A549 (cell line): ENCODE data around the gene MBNL2. TPM values are rescaled to one million over a fixed set of nuclear protein-coding genes. Genes with fewer than 3 reads are reported as not detected.
"Not testable (repeated sequence)": the region's sequence is repeated elsewhere in the genome, so short reads cannot be mapped to it uniquely, and the experiment has no call there.

Source experiments
- ATAC-seq, 2 experiments: fragments of 200-7000 bp in 1 of 2; fragments of >200 bp in 1 of 2; cut with Nextera tagmentation in 1 of 2; cut with Tn5 transposase in 1 of 2; 3 replicates each; pipeline versions ENCODE4 v1.8.0 to v1.9.1; 2018 to 2020; ENCODE audit warnings: mild to moderate bottlenecking in 1 of 2, moderate library complexity in 1 of 2
- CTCF ChIA-PET: fragments of 300-600 bp; sonication (Branson Sonifier 250); formaldehyde crosslinking; extraction: SDS; loops from one replicate; lab custom pipeline; 2021; ENCODE audit warnings: antibody characterized with exemption, inconsistent platforms; lab: Yijun Ruan, JAX
- POLR2A ChIA-PET: fragments of 350-600 bp; formaldehyde crosslinking; extraction: SDS; loops from one replicate; lab custom pipeline; 2021; ENCODE audit warnings: antibody characterized with exemption, inconsistent platforms; lab: Yijun Ruan, JAX
- DNase-seq, 2 experiments: peaks; one replicate each; pipeline versions ENCODE4 v3.0.0 to v3.0.0-alpha.2; 2011 to 2016; ENCODE audit warnings: low read depth in 1 of 2, low spot score in 1 of 2
- FAIRE-seq: peaks from 2 replicates; lab custom pipeline; 2011; peaks lifted over from hg19 to GRCh38; lab: Jason Lieb, UNC
- H3K27ac ChIP-seq, 2 experiments: fragments of >200 bp; sonication (Bioruptor Twin); formaldehyde crosslinking; 3 replicates each; pipeline ENCODE4 v1.5.1; 2016 to 2017
- H3K4me1 ChIP-seq: fragments of >200 bp; sonication (Bioruptor Twin); formaldehyde crosslinking; 3 replicates; pipeline ENCODE4 v1.6.1; 2016
- H3K4me2 ChIP-seq: fragments of >200 bp; sonication (Bioruptor Twin); formaldehyde crosslinking; 3 replicates; pipeline ENCODE4 v1.6.1; 2016
- H3K4me3 ChIP-seq: fragments of >200 bp; sonication (Bioruptor Twin); formaldehyde crosslinking; 3 replicates; pipeline ENCODE4 v1.5.1; 2016
- H3K9me3 ChIP-seq: fragments of >200 bp; sonication (Bioruptor Twin); formaldehyde crosslinking; 3 replicates; pipeline ENCODE4 v1.6.1; 2016
- CBX2 ChIP-seq: fragments of 200-600 bp; sonication (generic); IDR thresholded peaks from 2 replicates; pipeline ENCODE4 v1.6.1; 2016; ENCODE audit warnings: low read depth, mild to moderate bottlenecking, borderline replicate concordance
- CBX8 ChIP-seq: fragments of 200-600 bp; sonication (generic); IDR thresholded peaks from 2 replicates; pipeline ENCODE4 v1.6.1; 2016
- EHF ChIP-seq: fragments of 250-450 bp; sonication (Bioruptor Pico); IDR thresholded peaks from 2 replicates; pipeline ENCODE4 v1.5.0; 2020; ENCODE audit warnings: mild to moderate bottlenecking
- EP300 ChIP-seq, 2 experiments: fragments of >200 bp; sonication (Bioruptor Twin); formaldehyde crosslinking; IDR thresholded peaks; 2 replicates in 1 of 2; 3 replicates in 1 of 2; pipeline ENCODE4 v1.6.1; 2016 to 2017
- ESRRA ChIP-seq: fragments of 150-350 bp; IDR thresholded peaks from 2 replicates; pipeline ENCODE4 v1.6.1; 2014; ENCODE audit warnings: mild to moderate bottlenecking, low read length, borderline replicate concordance
- FOSL2 ChIP-seq, 2 experiments: fragments of 450-650 bp in 1 of 2; fragments of >200 bp in 1 of 2; sonication (Bioruptor Twin) in 1 of 2; formaldehyde crosslinking; IDR thresholded peaks; 2 replicates each; pipeline versions ENCODE4 v1.5.0 to v1.6.1; 2016 to 2020; ENCODE audit warnings: mild to moderate bottlenecking in 1 of 2, moderate library complexity in 1 of 2
- GATA3 ChIP-seq: IDR thresholded peaks from 2 replicates; pipeline ENCODE4 v1.6.1; 2012; ENCODE audit warnings: borderline replicate concordance
- HDAC2 ChIP-seq: fragments of 200-600 bp; sonication (generic); IDR thresholded peaks from 2 replicates; pipeline ENCODE4 v1.6.1; 2016
- MAFK ChIP-seq: fragments of 450-650 bp; IDR thresholded peaks from 2 replicates; pipeline ENCODE4 v1.6.1; 2014; ENCODE audit not compliant: partially characterized antibody
- NFE2L2 ChIP-seq: fragments of 150-350 bp; conservative IDR thresholded peaks from 2 replicates; pipeline ENCODE4 v1.6.1; 2014; ENCODE audit warnings: low read length
- PHF8 ChIP-seq: fragments of 200-600 bp; sonication (generic); IDR thresholded peaks from 2 replicates; pipeline ENCODE4 v1.6.1; 2016; ENCODE audit warnings: low read depth, mild to moderate bottlenecking, antibody characterized with exemption, moderate library complexity, borderline replicate concordance
- POLR2A ChIP-seq: IDR thresholded peaks from 2 replicates; pipeline ENCODE4 v1.6.1; 2012; ENCODE audit warnings: mild to moderate bottlenecking, low read length
- POLR2AphosphoS2 ChIP-seq: conservative IDR thresholded peaks from 2 replicates; pipeline ENCODE4 v1.6.1; 2012; ENCODE audit warnings: low read length, improper control_type of control experiment, inconsistent platforms
- RAD21 ChIP-seq, 2 experiments: fragments of >200 bp in 1 of 2; sonication (Bioruptor Twin) in 1 of 2; formaldehyde crosslinking in 1 of 2; IDR thresholded peaks in 1 of 2; conservative IDR thresholded peaks in 1 of 2; 2 replicates in 1 of 2; 3 replicates in 1 of 2; pipeline ENCODE4 v1.6.1; 2012 to 2018; ENCODE audit warnings: inconsistent platforms in 1 of 2
- RCOR1 ChIP-seq: fragments of 150-350 bp; IDR thresholded peaks from 2 replicates; pipeline ENCODE4 v1.6.1; 2014; ENCODE audit warnings: antibody characterized with exemption, low read length, low read depth
- RFX5 ChIP-seq: fragments of 450-650 bp; IDR thresholded peaks from 2 replicates; pipeline ENCODE4 v1.7.1; 2014; ENCODE audit warnings: antibody characterized with exemption, mild to moderate bottlenecking, moderate library complexity
- TFCP2L1 ChIP-seq: fragments of 250-450 bp; sonication (Bioruptor Pico); IDR thresholded peaks from 2 replicates; pipeline ENCODE4 v1.5.0; 2021; ENCODE audit warnings: mild to moderate bottlenecking
- ZC3H11A ChIP-seq: fragments of 450-650 bp; IDR thresholded peaks from 2 replicates; pipeline ENCODE4 v1.6.1; 2014; ENCODE audit warnings: antibody characterized with exemption, mild to moderate bottlenecking
- ZFP36 ChIP-seq: fragments of 450-650 bp; IDR thresholded peaks from 2 replicates; pipeline ENCODE4 v1.6.1; 2014; ENCODE audit warnings: borderline replicate concordance; ENCODE audit not compliant: partially characterized antibody
- ZNF302 ChIP-seq: fragments of 250-450 bp; sonication (Bioruptor Pico); IDR thresholded peaks from 2 replicates; pipeline ENCODE4 v1.9.0; 2021; ENCODE audit warnings: inconsistent platforms, mild to moderate bottlenecking, moderate library complexity
- WGBS: methylation state at CpG from one replicate; pipeline ENCODE4 v1.1.6; 2017; ENCODE audit errors: missing lambda C conversion rate; 5-methylcytosine and 5-hydroxymethylcytosine counted together
- polyA plus RNA-seq, 4 experiments: library from polyadenylated mRNA; depleted of rRNA in 3 of 4; stranded (reverse); fragments of >200 nt; fragmentation: RNase III in 1 of 4; extraction: RNeasy Plus Mini Kit Qiagen cat#74134 plus additional on column Dnase treatment in 1 of 4; gene quantifications; 2 replicates in 3 of 4; 3 replicates in 1 of 4; pipeline ENCODE4 v1.2.3, GENCODE V29; 2011 to 2017
- TF ChIP-seq, protein P1 (sequence below): fragments of 150-350 bp; IDR thresholded peaks from 2 replicates; pipeline ENCODE4 v1.6.1; 2014; ENCODE audit warnings: low read depth, mild to moderate bottlenecking, low read length

The MBNL2 gene
- polyA plus RNA-seq, 2 of the 4 experiments (the other 2 are of a cell fraction), result 18.7 to 20.6 TPM

DNA sequence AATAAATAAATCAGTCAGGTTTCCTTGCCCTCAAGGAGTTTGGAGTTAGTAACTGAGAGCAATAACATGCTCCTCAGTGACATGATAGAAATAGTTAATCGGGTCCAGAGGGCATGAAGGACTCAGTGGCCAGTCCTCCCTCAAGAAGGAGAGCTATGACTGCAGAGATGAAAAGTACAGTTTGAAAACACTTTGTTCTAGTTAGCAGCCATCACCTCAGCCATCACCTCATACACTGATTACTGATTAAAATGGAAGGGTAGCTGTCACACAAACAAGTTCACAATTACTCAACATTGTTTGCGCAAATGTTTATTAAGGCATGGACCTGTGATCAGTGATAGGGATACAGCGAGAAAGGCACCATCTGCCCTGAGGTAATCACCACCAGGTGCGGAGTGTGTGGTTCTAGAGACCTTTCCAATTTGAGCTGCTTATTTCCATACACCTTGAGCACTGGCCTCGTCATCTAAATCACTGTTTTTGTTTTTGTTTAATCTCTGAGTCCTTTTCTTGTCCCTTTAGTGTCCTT, 126.5 kb downstream of the MBNL2 start:
- FAIRE-seq (no peak), ATAC-seq (no peak), DNase-seq (no peak)
- ChIA-PET POLR2A (no interaction called here), CTCF (interaction anchor here (1.2 to 1.5 kb wide), 3 partner anchors 11 to 238 kb away, joined by 3 to 6 read pairs (median 4); no protein-coding TSS in a partner anchor)
- Histone ChIP-seq H3K27ac (no peak overlapping the region), H3K9me3 (no peaks in the 10 kb centered on the region), H3K4me1 (peaks cover 13% of the 10 kb centered on the region), H3K4me2 (no peak overlapping the region), H3K4me3 (no peak overlapping the region)
- 79% methylated on average over 5 of the region's 5 CpGs for WGBS
- TF ChIP-seq POLR2AphosphoS2 (no peak), GATA3 (no peak), FOSL2 (IDR thresholded peaks at IDR 0.05) (no peak), FOSL2 (CRISPR knock-in tag; IDR thresholded peaks at IDR 0.05) (no peak), ZFP36 (no peak), TFCP2L1 (CRISPR knock-in tag) (no peak), POLR2A (no peak), HDAC2 (no peak), RFX5 (no peak), CBX8 (no peak), ESRRA (no peak), PHF8 (no peak), ZNF302 (CRISPR knock-in tag) (no peak), RCOR1 (no peak), RAD21 (conservative IDR thresholded peaks at IDR 0.05 in 1 of 2, IDR thresholded peaks at IDR 0.05 in 1 of 2) (no peak), EP300 (IDR thresholded peaks at IDR 0.05) (no peak)

DNA sequence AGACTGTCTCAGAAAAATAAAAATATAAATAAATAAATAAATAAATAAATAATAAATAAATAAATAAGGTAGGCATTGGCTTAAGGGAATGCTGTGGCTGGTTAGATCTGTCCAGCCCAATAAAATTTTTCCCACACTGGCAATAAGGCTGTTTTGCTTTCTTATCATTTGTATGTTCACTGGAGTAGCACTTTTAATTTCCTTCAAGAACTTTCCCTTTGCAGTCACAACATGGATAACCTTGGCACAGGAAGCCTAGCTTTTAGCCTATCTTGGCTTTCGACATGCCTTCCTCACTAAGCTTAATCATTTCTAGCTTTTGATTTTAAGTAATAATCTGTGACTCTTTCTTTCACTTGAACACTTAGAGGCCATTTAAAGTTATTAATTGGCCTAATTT, 129.9 kb downstream of the MBNL2 start:
- ATAC-seq, FAIRE-seq, H3K4me3 ChIP-seq, H3K4me2 ChIP-seq, H3K27ac ChIP-seq, POLR2A ChIA-PET, H3K4me1 ChIP-seq, DNase-seq, H3K9me3 ChIP-seq: not testable (repeated sequence)
- 91% methylated on average over 1 of the region's 1 CpG for WGBS
- CTCF ChIA-PET, result interaction anchor here (4.3 kb wide), 1 partner anchor 242 kb away, joined by 15 read pairs; no protein-coding TSS in a partner anchor
- peak; percentile 15; the same call in 1 of the 2 replicates for TF ChIP-seq ZC3H11A
- TF ChIP-seq, all 56 proteins: peak for 1; not testable (repeated sequence) for 55

DNA sequence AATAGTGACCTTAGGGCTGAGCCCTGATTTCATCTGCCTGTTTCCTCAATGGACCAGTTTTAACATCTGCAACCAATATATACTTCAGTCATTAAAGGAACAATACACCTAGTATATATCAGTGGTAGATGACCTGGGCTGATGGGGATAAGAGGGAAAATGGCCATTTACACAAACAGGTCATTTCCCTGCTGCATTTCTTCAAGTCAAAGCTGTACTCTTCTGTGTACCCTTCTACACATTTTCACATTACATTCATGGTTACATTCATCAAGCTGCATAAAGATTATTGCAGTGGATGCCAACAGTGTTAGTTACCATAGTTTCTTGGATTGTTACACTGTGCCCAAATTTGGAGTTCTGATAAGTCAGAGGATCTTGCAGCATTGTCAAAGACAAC, 130.7 kb downstream of the MBNL2 start:
- DNase-seq (no peak), FAIRE-seq (no peak)
- TF ChIP-seq NFE2L2 (no peak), EHF (no peak), MAFK (no peak), CBX2 (no peak)
- TF ChIP-seq, protein P1, sequence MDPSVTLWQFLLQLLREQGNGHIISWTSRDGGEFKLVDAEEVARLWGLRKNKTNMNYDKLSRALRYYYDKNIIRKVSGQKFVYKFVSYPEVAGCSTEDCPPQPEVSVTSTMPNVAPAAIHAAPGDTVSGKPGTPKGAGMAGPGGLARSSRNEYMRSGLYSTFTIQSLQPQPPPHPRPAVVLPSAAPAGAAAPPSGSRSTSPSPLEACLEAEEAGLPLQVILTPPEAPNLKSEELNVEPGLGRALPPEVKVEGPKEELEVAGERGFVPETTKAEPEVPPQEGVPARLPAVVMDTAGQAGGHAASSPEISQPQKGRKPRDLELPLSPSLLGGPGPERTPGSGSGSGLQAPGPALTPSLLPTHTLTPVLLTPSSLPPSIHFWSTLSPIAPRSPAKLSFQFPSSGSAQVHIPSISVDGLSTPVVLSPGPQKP, result no peak
- TF ChIP-seq, all 56 proteins: peak for 0

More for the DNA sequence above, 130.7 kb downstream of the MBNL2 start:
- H3K9me3 ChIP-seq, result no peaks in the 10 kb centered on the region
- ATAC-seq, result no peak
- H3K4me2 ChIP-seq, result no peak overlapping the region
- no peak overlapping the region for H3K27ac ChIP-seq
- POLR2A ChIA-PET, result no interaction called here
- peaks cover 9% of the 10 kb centered on the region; the same call in 1 of the 3 replicates for H3K4me1 ChIP-seq
- CTCF ChIA-PET, result interaction anchor here (1.3 to 4.3 kb wide), 2 partner anchors 138 to 243 kb away, joined by 3 to 15 read pairs; no protein-coding TSS in a partner anchor
- no peak overlapping the region for H3K4me3 ChIP-seq
